GM12873 (cell line): ENCODE measurements around the gene CAMK2G.

Experiments used
- TF ChIP-seq, protein P1 (sequence below): IDR thresholded peaks from 2 replicates; pipeline ENCODE4 v1.5.1; 2012; ENCODE audit warnings: low read depth, mild to moderate bottlenecking, moderate library complexity, low read length, control low read depth; ENCODE audit not compliant: insufficient read depth; ENCODE audit errors: missing control alignments

Gene CAMK2G

DNA sequence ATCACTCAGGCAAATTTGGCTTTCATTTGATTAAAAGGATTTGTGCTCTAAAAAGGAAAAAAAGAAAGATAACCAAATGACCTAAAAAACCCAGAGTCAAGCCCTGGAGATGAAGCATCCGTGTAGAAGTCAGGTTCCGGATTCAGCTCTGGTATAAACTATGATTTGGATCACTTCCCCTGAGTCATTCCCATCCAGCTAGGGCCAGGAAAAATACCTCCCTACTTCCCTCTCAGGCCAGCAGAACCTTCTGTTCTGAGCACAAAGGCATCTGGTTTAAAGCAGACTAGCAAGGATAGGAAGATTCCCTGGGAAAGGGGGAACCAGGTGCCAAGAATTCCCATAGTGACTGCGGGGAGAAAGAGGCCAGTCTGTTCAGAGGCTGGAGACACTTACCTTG is 37.3 kb downstream of the CAMK2G start:
- TF ChIP-seq, protein P1, sequence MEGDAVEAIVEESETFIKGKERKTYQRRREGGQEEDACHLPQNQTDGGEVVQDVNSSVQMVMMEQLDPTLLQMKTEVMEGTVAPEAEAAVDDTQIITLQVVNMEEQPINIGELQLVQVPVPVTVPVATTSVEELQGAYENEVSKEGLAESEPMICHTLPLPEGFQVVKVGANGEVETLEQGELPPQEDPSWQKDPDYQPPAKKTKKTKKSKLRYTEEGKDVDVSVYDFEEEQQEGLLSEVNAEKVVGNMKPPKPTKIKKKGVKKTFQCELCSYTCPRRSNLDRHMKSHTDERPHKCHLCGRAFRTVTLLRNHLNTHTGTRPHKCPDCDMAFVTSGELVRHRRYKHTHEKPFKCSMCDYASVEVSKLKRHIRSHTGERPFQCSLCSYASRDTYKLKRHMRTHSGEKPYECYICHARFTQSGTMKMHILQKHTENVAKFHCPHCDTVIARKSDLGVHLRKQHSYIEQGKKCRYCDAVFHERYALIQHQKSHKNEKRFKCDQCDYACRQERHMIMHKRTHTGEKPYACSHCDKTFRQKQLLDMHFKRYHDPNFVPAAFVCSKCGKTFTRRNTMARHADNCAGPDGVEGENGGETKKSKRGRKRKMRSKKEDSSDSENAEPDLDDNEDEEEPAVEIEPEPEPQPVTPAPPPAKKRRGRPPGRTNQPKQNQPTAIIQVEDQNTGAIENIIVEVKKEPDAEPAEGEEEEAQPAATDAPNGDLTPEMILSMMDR: no peak

DNA sequence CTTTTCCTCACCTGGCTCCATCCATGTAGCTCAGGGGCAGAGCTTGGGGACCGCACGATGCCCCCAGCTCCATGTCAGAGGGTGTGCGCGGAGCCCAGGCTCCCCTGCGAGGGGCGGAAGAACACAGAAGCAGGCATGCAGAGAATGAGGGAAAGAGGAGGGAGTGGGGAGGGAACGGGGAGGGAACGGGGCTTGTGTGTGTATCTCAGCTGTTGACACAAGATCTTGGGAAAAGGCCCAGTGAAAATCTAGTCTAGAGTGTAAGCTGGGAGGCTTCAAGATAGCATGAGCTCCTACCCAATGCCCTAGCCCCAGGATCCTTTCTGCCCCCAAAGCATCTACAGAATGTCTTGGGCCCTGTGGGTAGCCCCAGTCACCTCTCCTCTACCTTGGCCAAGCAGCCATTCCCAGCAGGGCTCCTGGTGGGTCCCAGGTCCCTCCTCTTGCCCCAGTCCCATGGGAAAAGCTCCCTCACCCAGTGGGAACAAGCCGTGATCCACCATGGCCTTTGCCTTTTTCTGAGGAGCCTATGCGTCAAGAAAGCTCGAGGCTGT is 37.9 kb downstream of the CAMK2G start:
- TF ChIP-seq, protein P1: no peak

DNA sequence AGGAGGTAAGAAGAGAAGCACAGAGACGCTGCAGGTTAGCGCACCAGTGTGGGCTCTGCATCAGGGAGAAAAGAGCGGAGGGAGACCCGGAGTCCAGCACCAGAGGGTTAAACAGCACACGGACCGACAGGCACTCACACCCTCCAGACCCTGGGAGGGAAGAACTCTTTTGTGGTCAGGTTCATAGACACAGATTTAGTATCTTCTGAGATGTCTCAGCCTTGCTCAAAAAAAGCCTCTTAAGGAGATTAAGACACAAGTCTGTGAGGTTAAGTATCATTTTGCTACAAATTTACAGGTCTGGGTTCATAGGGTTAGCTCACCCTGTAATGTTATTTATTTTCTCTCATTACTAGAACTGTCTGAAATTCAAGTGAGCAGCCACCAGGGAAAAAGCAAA is 46.2 kb downstream of the CAMK2G start:
- TF ChIP-seq, protein P1: no peak

DNA sequence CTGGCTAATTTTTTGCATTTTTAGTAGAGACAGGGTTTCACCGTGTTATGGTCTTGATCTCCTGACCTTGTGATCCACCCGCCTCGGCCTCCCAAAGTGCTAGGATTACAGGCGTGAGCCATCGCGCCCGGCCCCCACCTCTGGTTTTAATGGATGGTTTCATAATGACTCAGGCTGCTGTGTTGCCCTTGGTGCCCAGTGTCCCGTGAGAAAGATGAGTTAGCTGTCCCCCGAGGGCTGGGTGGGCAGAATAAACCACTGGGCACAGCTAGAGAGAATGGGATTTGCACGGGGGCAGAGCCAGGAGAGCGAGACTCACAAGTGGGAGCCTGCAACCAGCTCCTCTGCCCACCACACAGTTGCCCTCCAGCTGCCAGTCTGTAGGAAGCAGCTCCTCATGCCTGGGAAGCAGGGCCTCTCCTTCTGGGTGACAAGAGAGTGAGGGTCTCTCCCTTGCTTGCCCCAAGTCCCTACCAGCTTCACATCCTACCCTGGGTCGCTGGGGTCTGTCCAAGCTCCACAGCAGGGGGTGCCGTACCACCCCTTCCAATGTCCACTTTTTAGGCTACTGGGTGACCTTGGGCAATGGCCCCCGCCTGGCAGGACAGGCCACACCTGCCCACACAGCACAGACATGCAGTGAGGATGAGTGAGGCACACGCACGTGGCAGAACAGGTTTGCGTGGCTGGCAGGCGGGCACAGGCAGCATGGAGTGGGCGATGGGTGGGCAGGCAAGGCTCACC is 46.8 kb downstream of the CAMK2G start:
- TF ChIP-seq, protein P1: no peak

DNA sequence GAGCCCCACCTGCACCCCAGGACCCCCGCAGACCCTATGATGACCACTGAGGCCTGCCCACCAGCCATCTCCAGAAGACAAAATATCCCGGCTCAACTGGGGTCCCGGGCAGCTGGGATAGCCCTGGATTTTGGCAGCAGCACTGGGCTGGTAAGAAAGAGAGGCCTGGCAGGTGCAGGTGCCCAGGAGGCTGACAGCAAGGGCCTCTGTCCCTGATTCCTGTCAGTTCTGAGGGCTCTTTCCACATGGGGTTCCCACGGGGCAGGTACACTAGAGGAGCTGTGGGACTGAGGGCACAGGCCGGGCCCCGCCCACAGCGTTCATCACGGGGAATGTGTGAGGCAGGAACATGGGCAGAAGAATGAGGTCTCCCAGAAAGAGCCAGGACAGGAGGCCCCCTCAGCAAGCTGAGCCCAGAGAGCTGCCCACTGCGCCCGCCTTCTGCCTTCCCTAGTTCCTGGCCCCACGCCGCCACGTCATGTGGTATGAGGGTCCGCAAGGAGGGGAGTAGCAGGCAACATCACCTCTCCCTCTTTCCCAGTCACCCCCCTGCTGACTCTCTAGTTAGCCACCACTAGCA is 50.1 kb downstream of the CAMK2G start:
- TF ChIP-seq, protein P1: no peak

DNA sequence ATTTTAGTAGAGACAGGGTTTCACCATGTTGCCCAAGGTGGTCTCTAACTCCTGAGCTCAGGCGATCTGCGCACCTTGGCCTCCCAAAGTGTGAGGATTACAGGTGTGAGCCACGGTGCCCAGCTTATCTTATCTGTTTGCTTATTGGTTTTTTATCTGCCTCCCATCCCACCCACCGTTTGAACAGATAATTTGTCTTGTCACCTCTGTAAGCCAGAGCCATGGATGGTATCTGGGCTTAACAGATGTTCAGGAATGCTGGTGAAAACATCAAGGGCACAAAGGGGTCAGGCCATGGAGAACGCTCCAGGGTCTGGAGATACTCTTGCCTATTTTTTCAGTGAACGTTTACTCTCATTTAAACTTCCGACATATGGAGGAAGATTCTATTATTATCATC is 51.0 kb downstream of the CAMK2G start:
- TF ChIP-seq, protein P1: no peak

DNA sequence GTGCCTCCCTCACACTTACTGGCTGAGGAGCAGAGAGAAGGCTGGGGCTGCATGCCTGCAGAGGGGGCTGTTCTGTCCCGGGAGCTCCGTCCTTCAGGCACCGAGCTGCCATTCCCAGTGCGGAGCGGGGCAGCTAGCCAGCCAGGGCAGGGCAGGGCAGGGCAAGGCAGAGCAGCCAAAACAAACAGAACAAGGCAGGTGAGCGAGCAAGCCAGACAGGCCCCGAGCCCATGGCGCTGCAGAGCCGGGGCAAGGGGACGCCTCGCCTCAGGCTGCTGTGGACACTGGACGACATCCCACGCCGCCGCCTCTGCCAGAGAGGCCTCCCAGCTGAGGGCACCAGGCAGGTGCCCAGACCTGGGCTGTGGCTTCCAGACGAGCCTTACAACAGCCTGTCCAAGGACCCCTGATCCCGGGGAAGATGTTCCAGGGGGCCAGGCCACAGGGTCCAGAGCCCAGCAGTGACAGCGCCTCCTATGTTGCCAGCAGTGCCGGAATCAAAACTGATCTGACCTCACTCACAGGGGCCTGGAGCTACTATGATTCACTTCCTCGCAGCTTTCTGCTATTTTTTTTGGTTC is 54.8 kb downstream of the CAMK2G start:
- TF ChIP-seq, protein P1: no peak
